ENCODE results near the gene BMPER. TPM values are rescaled to one million over a fixed set of nuclear protein-coding genes. Genes with fewer than 3 reads are reported as not detected.

Gene BMPER
- total and polyA plus RNA-seq, 2 of the 8 experiments (the other 6 are each of a cell fraction or from before 2014, with no cell fraction given): 0.33 to 0.69 TPM

GRCh38 chr7:34015651-34016050 lies 110.3 kb downstream of the BMPER start (continued):
- TF ChIP-seq RFX5 (IDR thresholded peaks at IDR 0.05; ENCODE audit: borderline replicate concordance, low read depth, low read length): no peak
- no peak for TF ChIP-seq CREB1 (IDR thresholded peaks at IDR 0.05)
- no peak for TF ChIP-seq HDAC2 (IDR thresholded peaks at IDR 0.05; ENCODE audit: borderline replicate concordance in 1 of 2, low read depth in 2 of 2, low read length in 2 of 2)
- TF ChIP-seq SIX5 (IDR thresholded peaks at IDR 0.05; ENCODE audit: low read depth, low read length): no peak
- TF ChIP-seq MAX (IDR thresholded peaks at IDR 0.05): no peak

Measured in H1 (cell line).